HEK293 (cell line): Measurements from ENCODE around the gene NCDN.
"Not testable (repeated sequence)": the region's sequence is repeated elsewhere in the genome, so short reads cannot be mapped to it uniquely, and the experiment has no call there.

ENCODE experiments used
- CTCF ChIA-PET: fragments of 350-600 bp; formaldehyde crosslinking; extraction: SDS; loops from one replicate; lab custom pipeline; 2021; ENCODE audit warnings: antibody characterized with exemption; lab: Yijun Ruan, JAX
- POLR2A ChIA-PET: fragments of 300-600 bp; formaldehyde crosslinking; extraction: SDS; loops from one replicate; lab custom pipeline; 2020; ENCODE audit warnings: antibody characterized with exemption, inconsistent platforms; lab: Yijun Ruan, JAX
- H3K27ac ChIP-seq: fragments of 200-500 bp; sonication (Bioruptor generic); 2 replicates; pipeline ENCODE4 v1.5.1; 2014; ENCODE audit warnings: low read depth, low read length, control low read depth, inconsistent platforms; ENCODE audit errors: extremely low read depth
- H3K36me3 ChIP-seq, 2 experiments: fragments of 200-500 bp in 1 of 2; sonication (Bioruptor generic) in 1 of 2; 1 replicate in 1 of 2; 2 replicates in 1 of 2; pipeline ENCODE4 v1.5.1; 2014 to 2017; ENCODE audit warnings: inconsistent platforms in 2 of 2, low read length in 2 of 2; ENCODE audit not compliant: control insufficient read depth in 2 of 2, insufficient read depth in 1 of 2
- H3K4me1 ChIP-seq: fragments of 200-500 bp; sonication (Bioruptor generic); 2 replicates; pipeline ENCODE4 v1.5.1; 2014; ENCODE audit warnings: mild to moderate bottlenecking, low read length, inconsistent platforms; ENCODE audit not compliant: control insufficient read depth, insufficient read depth
- H3K4me3 ChIP-seq: 2 replicates; pipeline ENCODE4 v1.5.1; 2011; ENCODE audit warnings: low read depth, mild to moderate bottlenecking, control low read depth, low read length, moderate library complexity
- H3K9me3 ChIP-seq: fragments of 200-500 bp; sonication (Bioruptor generic); 2 replicates; pipeline ENCODE4 v1.5.1; 2014; ENCODE audit warnings: low read depth, low read length, inconsistent platforms; ENCODE audit not compliant: control insufficient read depth, insufficient read depth
- BCL6B ChIP-seq: fragments of 450-650 bp; formaldehyde crosslinking; IDR thresholded peaks from 2 replicates; pipeline ENCODE4 v1.5.1; 2017; ENCODE audit warnings: missing biosample characterization, missing genetic modification characterization
- GFI1B ChIP-seq: fragments of 450-650 bp; formaldehyde crosslinking; IDR thresholded peaks from 2 replicates; pipeline ENCODE4 v1.5.1; 2016; ENCODE audit warnings: missing biosample characterization, missing genetic modification characterization
- KLF8 ChIP-seq: fragments of 450-650 bp; formaldehyde crosslinking; IDR thresholded peaks from 2 replicates; pipeline ENCODE4 v1.5.1; 2016; ENCODE audit warnings: missing biosample characterization, missing genetic modification characterization
- MEIS1 ChIP-seq: sonication (generic); formaldehyde crosslinking; IDR thresholded peaks from 2 replicates; pipeline ENCODE4 v1.8.1; 2022; ENCODE audit warnings: missing genetic modification reagents, mild to moderate bottlenecking, borderline replicate concordance
- MZF1 ChIP-seq: fragments of 450-650 bp; formaldehyde crosslinking; IDR thresholded peaks from 2 replicates; pipeline ENCODE4 v1.5.1; 2017; ENCODE audit warnings: missing biosample characterization, missing genetic modification characterization, borderline replicate concordance
- SCRT2 ChIP-seq: fragments of 450-650 bp; formaldehyde crosslinking; IDR thresholded peaks from 2 replicates; pipeline ENCODE4 v1.5.1; 2016; ENCODE audit warnings: missing biosample characterization, missing genetic modification characterization
- ZBTB1 ChIP-seq: fragments of 450-650 bp; formaldehyde crosslinking; IDR thresholded peaks from 2 replicates; pipeline ENCODE4 v1.5.1; 2016; ENCODE audit warnings: missing biosample characterization, missing genetic modification characterization
- ZFHX2 ChIP-seq: fragments of 450-650 bp; formaldehyde crosslinking; conservative IDR thresholded peaks from 2 replicates; pipeline ENCODE4 v1.5.1; 2016; ENCODE audit warnings: missing biosample characterization, missing genetic modification characterization
- ZNF175 ChIP-seq: fragments of 450-650 bp; formaldehyde crosslinking; IDR thresholded peaks from 2 replicates; pipeline ENCODE4 v1.5.1; 2016; ENCODE audit warnings: missing biosample characterization, missing genetic modification characterization
- ZNF202 ChIP-seq: fragments of 450-650 bp; formaldehyde crosslinking; IDR thresholded peaks from 2 replicates; pipeline ENCODE4 v1.5.1; 2016; ENCODE audit warnings: missing biosample characterization, missing genetic modification characterization, borderline replicate concordance
- ZNF23 ChIP-seq: fragments of 450-650 bp; formaldehyde crosslinking; IDR thresholded peaks from 2 replicates; pipeline ENCODE4 v1.5.1; 2016; ENCODE audit warnings: missing biosample characterization, missing genetic modification characterization, borderline replicate concordance
- ZNF24 ChIP-seq: fragments of 450-650 bp; formaldehyde crosslinking; IDR thresholded peaks from 2 replicates; pipeline ENCODE4 v1.5.1; 2016; ENCODE audit warnings: missing biosample characterization, missing genetic modification characterization
- ZNF274 ChIP-seq, 2 experiments: fragments of 200-500 bp in 1 of 2; fragments of 450-650 bp in 1 of 2; sonication (Bioruptor generic) in 1 of 2; formaldehyde crosslinking in 1 of 2; IDR thresholded peaks; 2 replicates each; pipeline versions ENCODE4 v1.5.1 to v1.6.1; 2014 to 2016; ENCODE audit warnings: borderline replicate concordance in 1 of 2, inconsistent platforms in 1 of 2, low read length in 1 of 2, missing biosample characterization in 1 of 2, missing genetic modification characterization in 1 of 2
- ZNF354C ChIP-seq: fragments of 450-650 bp; formaldehyde crosslinking; IDR thresholded peaks from 2 replicates; pipeline ENCODE4 v1.5.1; 2016; ENCODE audit warnings: missing biosample characterization, missing genetic modification characterization, low read depth, borderline replicate concordance
- ZNF366 ChIP-seq: fragments of 450-650 bp; formaldehyde crosslinking; conservative IDR thresholded peaks from 2 replicates; pipeline ENCODE4 v1.5.1; 2016; ENCODE audit warnings: missing biosample characterization, missing genetic modification characterization
- ZNF449 ChIP-seq: fragments of 450-650 bp; formaldehyde crosslinking; IDR thresholded peaks from 2 replicates; pipeline ENCODE4 v1.5.1; 2017; ENCODE audit warnings: missing biosample characterization, mild to moderate bottlenecking, missing genetic modification characterization, moderate library complexity
- ZNF514 ChIP-seq: fragments of 450-650 bp; formaldehyde crosslinking; IDR thresholded peaks from 2 replicates; pipeline ENCODE4 v1.5.1; 2016; ENCODE audit warnings: missing biosample characterization, missing genetic modification characterization
- ZNF530 ChIP-seq: fragments of 450-650 bp; formaldehyde crosslinking; IDR thresholded peaks from 2 replicates; pipeline ENCODE4 v1.5.1; 2016; ENCODE audit warnings: low read depth, missing biosample characterization, missing genetic modification characterization
- ZNF692 ChIP-seq: fragments of 450-650 bp; formaldehyde crosslinking; IDR thresholded peaks from 2 replicates; pipeline ENCODE4 v1.5.1; 2016; ENCODE audit warnings: missing biosample characterization, missing genetic modification characterization
- ZNF704 ChIP-seq: fragments of 450-650 bp; formaldehyde crosslinking; IDR thresholded peaks from 2 replicates; pipeline ENCODE4 v1.5.1; 2016; ENCODE audit warnings: missing biosample characterization, missing genetic modification characterization
- ZNF777 ChIP-seq: fragments of 450-650 bp; formaldehyde crosslinking; IDR thresholded peaks from 2 replicates; pipeline ENCODE4 v1.5.1; 2017; ENCODE audit warnings: missing biosample characterization, missing genetic modification characterization, borderline replicate concordance
- ZNF792 ChIP-seq: fragments of 450-650 bp; formaldehyde crosslinking; IDR thresholded peaks from 2 replicates; pipeline ENCODE4 v1.5.1; 2016; ENCODE audit warnings: missing biosample characterization, missing genetic modification characterization
- ZNF843 ChIP-seq: fragments of 450-650 bp; formaldehyde crosslinking; IDR thresholded peaks from 2 replicates; pipeline ENCODE4 v1.5.1; 2016; ENCODE audit warnings: missing biosample characterization, missing genetic modification characterization
- ZSCAN16 ChIP-seq: fragments of 450-650 bp; formaldehyde crosslinking; IDR thresholded peaks from 2 replicates; pipeline ENCODE4 v1.5.1; 2016; ENCODE audit warnings: missing biosample characterization, missing genetic modification characterization

The NCDN gene

DNA sequence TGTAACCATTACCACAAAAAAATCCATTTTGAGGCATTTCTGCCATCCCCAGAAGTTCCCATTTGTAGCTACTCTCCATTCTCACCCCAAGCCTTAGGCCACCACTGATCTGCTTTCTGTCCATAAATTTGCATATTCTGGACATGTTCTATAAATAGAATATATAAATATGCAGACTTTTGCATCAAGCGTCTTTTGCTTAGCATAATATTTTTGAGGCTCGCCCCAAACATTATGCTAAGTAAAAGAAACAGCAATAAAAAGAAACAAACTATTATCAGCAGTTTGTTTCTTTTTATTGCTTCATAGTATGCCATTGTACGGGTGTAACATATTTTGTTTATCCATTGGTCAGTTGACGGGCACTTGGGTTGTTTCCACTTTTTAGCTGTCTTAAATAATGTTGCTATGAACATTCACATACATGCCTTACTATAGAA is 23.4 kb downstream of the NCDN start:
- Histone ChIP-seq H3K27ac (no peak overlapping the region), H3K4me1 (no peaks in the 10 kb centered on the region), H3K9me3 (no peaks in the 10 kb centered on the region), H3K36me3 (no peaks in the 10 kb centered on the region), H3K4me3 (no peak overlapping the region)
- ChIA-PET CTCF (interaction anchor here (0.6 to 1.2 kb wide), 4 partner anchors 12 to 146 kb away, joined by 3 to 4 read pairs (median 4); no protein-coding TSS in a partner anchor), POLR2A (no interaction called here)
- TF ChIP-seq ZNF777 = no peak
- no peak for TF ChIP-seq KLF8 (tag by site-specific recombination)
- TF ChIP-seq ZNF514 (tag by site-specific recombination) = no peak
- TF ChIP-seq ZNF704 = no peak
- TF ChIP-seq ZNF530 = no peak
- TF ChIP-seq ZNF354C (tag by site-specific recombination) = no peak
- no peak for TF ChIP-seq ZNF449 (tag by site-specific recombination)
- TF ChIP-seq ZNF843 (tag by site-specific recombination) = no peak
- no peak for TF ChIP-seq ZNF175 (tag by site-specific recombination)
- no peak for TF ChIP-seq MEIS1 (CRISPR knock-in tag)
- TF ChIP-seq GFI1B = no peak
- no peak for TF ChIP-seq ZNF202 (tag by site-specific recombination)
- TF ChIP-seq MZF1 (tag by site-specific recombination) = no peak
- no peak for TF ChIP-seq ZNF274 (IDR thresholded peaks at IDR 0.05; ENCODE audit: low read length)
- TF ChIP-seq ZNF274 (tag by site-specific recombination; IDR thresholded peaks at IDR 0.05; ENCODE audit: borderline replicate concordance) = no peak
- no peak for TF ChIP-seq ZNF366
- TF ChIP-seq BCL6B (tag by site-specific recombination) = no peak
- no peak for TF ChIP-seq ZSCAN16 (tag by site-specific recombination)
- TF ChIP-seq ZFHX2 (tag by site-specific recombination) = no peak

DNA sequence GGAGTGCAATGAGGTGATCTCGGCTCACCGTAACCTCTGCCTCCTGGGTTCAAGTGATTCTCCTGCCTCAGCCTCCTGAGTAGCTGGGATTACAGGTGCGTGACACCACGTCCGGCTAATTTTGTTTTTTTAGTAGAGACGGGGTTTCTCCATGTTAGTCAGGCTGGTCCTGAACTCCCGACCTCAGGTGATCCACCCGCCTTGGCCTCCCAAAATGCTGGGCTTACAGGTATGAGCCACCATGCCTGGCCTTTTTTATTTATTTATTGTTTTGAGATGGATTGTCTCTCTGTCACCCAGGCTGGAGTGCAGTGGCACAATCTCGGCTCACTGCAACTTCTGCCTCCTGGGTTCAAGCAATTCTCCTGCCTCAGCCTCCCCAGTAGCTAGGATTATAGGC is 24.0 kb downstream of the NCDN start:
- H3K4me3 ChIP-seq, H3K36me3 ChIP-seq, H3K27ac ChIP-seq, H3K9me3 ChIP-seq, H3K4me1 ChIP-seq: not testable (repeated sequence)
- ChIA-PET CTCF (interaction anchor here (0.8 to 1.2 kb wide), 3 partner anchors 13 to 145 kb away, joined by 4 read pairs; no protein-coding TSS in a partner anchor), POLR2A (interaction anchor here (0.7 kb wide), 1 partner anchor 50 kb away, joined by 3 read pairs; no protein-coding TSS in a partner anchor)

DNA sequence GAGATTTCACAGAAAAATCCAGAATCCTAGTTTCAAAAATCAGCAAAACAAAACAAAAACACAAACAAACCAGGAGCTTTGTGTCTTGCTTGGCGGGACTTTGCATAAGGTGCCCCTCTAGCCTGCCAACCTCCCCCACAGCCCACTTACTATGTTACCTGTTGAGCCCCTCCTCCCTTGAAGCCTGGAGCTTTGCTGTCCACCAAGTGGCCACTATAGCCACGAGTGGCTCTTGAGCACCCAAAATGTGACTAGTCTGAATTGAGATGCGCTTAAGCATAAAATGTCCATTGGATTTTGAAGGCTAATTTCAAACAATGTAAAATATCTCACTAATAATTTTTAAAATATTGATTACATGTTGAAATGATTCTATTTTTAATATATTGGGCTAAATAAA is 27.7 kb downstream of the NCDN start:
- Histone ChIP-seq H3K4me3 (no peak overlapping the region), H3K36me3 (no peaks in the 10 kb centered on the region), H3K4me1 (no peaks in the 10 kb centered on the region), H3K9me3 (no peaks in the 10 kb centered on the region), H3K27ac (no peak overlapping the region)
- TF ChIP-seq ZBTB1 = no peak
- no peak for TF ChIP-seq ZNF792 (tag by site-specific recombination)
- no peak for TF ChIP-seq ZNF692 (tag by site-specific recombination)
- TF ChIP-seq ZNF24 (tag by site-specific recombination) = no peak
- 0 out of 2 replicates have a peak, but pooled peaks have one; percentile 25 for TF ChIP-seq SCRT2 (tag by site-specific recombination)
- TF ChIP-seq ZNF23 (tag by site-specific recombination) = no peak
- CTCF ChIA-PET = interaction anchor here (0.6 to 2.9 kb wide), 5 partner anchors 17 to 377 kb away, joined by 3 to 16 read pairs (median 5); no protein-coding TSS in a partner anchor
- POLR2A ChIA-PET = no interaction called here
